ENCODE data around the gene KIF2A.

Gene KIF2A

DNA sequence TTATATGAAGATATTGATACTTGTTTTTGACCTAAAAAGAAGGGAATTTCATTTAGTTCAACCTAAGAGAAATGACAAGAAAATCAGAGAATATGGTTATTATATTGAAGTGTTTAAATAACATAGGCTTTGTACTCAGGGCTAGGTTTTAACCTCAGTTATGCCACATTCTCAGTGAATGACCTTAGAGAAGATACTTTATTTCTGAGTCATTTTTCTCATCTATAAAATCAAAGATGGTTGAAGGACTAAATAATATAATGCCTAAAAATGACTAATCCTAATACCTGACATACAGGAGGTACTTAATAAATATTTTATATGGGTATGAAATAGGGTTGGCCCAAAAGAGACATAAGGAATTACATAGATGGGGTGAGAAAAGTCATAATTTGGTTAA, 65.4 kb downstream of the KIF2A start:
- TF ChIP-seq, protein P1, sequence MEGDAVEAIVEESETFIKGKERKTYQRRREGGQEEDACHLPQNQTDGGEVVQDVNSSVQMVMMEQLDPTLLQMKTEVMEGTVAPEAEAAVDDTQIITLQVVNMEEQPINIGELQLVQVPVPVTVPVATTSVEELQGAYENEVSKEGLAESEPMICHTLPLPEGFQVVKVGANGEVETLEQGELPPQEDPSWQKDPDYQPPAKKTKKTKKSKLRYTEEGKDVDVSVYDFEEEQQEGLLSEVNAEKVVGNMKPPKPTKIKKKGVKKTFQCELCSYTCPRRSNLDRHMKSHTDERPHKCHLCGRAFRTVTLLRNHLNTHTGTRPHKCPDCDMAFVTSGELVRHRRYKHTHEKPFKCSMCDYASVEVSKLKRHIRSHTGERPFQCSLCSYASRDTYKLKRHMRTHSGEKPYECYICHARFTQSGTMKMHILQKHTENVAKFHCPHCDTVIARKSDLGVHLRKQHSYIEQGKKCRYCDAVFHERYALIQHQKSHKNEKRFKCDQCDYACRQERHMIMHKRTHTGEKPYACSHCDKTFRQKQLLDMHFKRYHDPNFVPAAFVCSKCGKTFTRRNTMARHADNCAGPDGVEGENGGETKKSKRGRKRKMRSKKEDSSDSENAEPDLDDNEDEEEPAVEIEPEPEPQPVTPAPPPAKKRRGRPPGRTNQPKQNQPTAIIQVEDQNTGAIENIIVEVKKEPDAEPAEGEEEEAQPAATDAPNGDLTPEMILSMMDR (IDR thresholded peaks at IDR 0.05; ENCODE audit: insufficient read depth, low read length, missing control alignments) = no peak
- no peak overlapping the region for H3K4me3 ChIP-seq (ENCODE audit: low read depth, low read length)
- no peak for DNase-seq (ENCODE audit: low read depth, low spot score)
- POLR2A ChIA-PET = no interaction called here
- CTCF ChIA-PET = no interaction called here

DNA sequence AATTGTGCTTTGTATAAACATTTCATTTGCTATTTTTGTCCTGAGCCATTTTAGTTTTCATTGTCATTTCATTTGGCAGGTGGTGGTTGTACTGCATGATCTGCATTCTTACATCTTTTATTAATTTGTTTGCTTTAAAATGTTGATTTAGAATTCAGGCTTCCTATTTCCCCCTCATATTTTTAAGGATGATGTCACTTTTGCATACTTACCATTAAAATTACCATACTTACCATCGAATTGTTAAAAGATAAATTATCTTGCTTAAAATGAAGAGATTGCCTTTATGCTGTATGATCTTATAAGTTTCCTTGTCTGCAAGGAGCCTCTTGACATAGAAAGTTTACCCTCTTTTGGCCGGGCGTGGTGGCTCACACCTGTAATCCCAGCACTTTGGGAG, 66.6 kb downstream of the KIF2A start:
- DNase-seq (ENCODE audit: low read depth, low spot score) = no peak
- TF ChIP-seq, protein P1 (IDR thresholded peaks at IDR 0.05; ENCODE audit: insufficient read depth, low read length, missing control alignments) = no peak
- no peak overlapping the region for H3K4me3 ChIP-seq (ENCODE audit: low read depth, low read length)
- CTCF ChIA-PET = no interaction called here
- POLR2A ChIA-PET = no interaction called here

DNA sequence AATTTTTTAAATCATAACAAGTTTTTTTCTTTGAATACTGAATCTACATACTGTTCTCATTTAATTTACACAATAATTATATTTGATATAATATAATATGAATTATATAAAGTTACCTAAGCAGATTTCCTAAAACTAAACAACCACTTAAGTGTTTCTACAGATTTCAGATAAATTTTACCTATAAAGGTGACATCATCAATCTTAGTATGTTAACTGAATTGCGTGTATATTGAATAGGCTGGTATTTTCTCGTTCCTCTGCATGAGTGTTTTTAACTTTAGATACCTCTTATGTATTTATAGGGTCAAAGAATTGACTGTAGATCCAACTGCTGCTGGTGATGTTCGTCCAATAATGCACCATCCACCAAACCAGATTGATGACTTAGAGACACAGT, 67.4 kb downstream of the KIF2A start:
- no peak overlapping the region for H3K4me3 ChIP-seq (ENCODE audit: low read depth, low read length)
- TF ChIP-seq, protein P1 (IDR thresholded peaks at IDR 0.05; ENCODE audit: insufficient read depth, low read length, missing control alignments) = no peak
- ChIA-PET POLR2A (no interaction called here), CTCF (no interaction called here)
- no peak for DNase-seq (ENCODE audit: low read depth, low spot score)

DNA sequence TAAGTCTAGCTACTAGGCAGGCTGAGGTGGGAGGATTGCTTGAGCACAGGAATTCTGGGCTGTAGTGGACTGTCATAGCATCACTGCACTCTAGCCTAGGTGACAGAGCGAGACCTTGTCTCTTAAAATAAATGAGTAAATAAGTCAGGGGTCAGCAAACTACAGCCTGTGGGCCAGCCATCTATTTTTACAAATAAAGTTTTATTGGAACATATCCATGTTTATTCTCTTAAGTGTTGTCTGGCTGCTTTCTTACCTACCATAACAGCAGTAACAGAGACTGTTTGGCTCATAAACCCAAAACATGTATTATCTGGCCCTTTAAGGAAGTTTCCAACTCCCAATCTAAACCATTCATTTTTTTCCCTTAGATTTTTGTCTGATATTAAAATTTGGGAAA, 68.1 kb downstream of the KIF2A start:
- ChIA-PET CTCF (interaction anchor here (1.3 kb wide), 1 partner anchor 18 kb away, joined by 3 read pairs; no protein-coding TSS in a partner anchor), POLR2A (no interaction called here)
- TF ChIP-seq, protein P1 (IDR thresholded peaks at IDR 0.05; ENCODE audit: insufficient read depth, low read length, missing control alignments) = no peak
- no peak for DNase-seq (ENCODE audit: low read depth, low spot score)
- no peak overlapping the region for H3K4me3 ChIP-seq (ENCODE audit: low read depth, low read length)

DNA sequence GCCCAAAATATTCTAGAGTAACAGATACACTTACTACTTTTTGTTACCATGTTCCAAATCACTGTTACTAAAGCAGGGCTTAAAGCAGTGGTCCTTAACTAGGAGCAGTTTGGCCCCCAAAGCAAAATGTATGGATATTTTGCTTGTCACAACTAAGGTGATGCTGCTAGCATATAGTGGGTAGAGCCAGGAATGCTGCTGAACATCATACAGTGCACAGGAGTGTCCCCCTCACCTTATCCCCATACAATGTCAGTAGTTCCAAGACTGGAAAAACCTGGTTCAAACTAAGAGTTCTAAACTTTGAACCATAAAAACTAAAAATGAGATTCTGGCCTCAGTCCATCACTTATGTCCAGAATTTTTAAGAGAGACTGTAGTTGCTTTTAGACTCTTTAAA, 69.6 kb downstream of the KIF2A start:
- TF ChIP-seq, protein P1 (IDR thresholded peaks at IDR 0.05; ENCODE audit: insufficient read depth, low read length, missing control alignments) = no peak
- ChIA-PET CTCF (no interaction called here), POLR2A (no interaction called here)
- no peak for DNase-seq (ENCODE audit: low read depth, low spot score)
- H3K4me3 ChIP-seq (ENCODE audit: low read depth, low read length) = no peak overlapping the region

DNA sequence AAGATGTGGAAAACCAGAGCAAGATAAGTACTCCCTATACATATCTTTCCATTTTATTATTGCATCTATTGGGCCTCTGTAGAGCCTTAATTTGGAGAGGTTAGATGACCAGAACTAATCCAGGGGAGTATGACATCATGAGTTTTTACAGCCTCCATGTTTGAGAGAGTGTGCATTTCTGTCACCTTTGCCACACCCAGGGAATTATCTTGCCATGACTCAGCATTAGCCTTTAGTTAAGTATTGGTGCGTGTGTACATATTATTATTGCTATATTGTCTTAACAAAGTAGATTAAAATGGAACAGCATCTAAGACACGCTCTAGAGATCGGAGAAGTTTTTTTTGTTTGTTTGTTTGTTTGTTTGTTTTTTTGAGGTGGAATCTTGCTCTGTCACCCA, 70.1 kb downstream of the KIF2A start:
- CTCF ChIA-PET = no interaction called here
- TF ChIP-seq, protein P1 (IDR thresholded peaks at IDR 0.05; ENCODE audit: insufficient read depth, low read length, missing control alignments) = no peak
- POLR2A ChIA-PET = no interaction called here
- no peak overlapping the region for H3K4me3 ChIP-seq (ENCODE audit: low read depth, low read length)
- no peak for DNase-seq (ENCODE audit: low read depth, low spot score)

Measured in AG04449 (cell line).